WTC11 (cell line): ENCODE data around the gene WDR59. TPM values are rescaled to one million over a fixed set of nuclear protein-coding genes. Genes with fewer than 3 reads are reported as not detected.
"Not testable (repeated sequence)": the region's sequence is repeated elsewhere in the genome, so short reads cannot be mapped to it uniquely, and the experiment has no call there.

ENCODE experiments used
- ATAC-seq: fragments of 200-7000 bp; cut with Tn5 transposase; 2 replicates; pipeline ENCODE4 v1.10.0; 2021; ENCODE audit warnings: mild to moderate bottlenecking, moderate library complexity
- CTCF ChIA-PET: fragments of 300-600 bp; sonication (Branson Sonifier 250); formaldehyde crosslinking; loops from one replicate; lab custom pipeline; 2021; ENCODE audit warnings: antibody characterized with exemption; lab: Charles Lee
- POLR2A ChIA-PET: fragments of 350-600 bp; sonication (Branson Sonifier 250); formaldehyde crosslinking; loops from one replicate; lab custom pipeline; 2021; ENCODE audit warnings: antibody characterized with exemption; lab: Charles Lee
- DNase-seq: peaks from one replicate; pipeline ENCODE4 v3.0.0; 2021; ENCODE audit warnings: low spot score
- H3K27ac Mint-ChIP-seq: 2 replicates; pipeline ENCODE4 v1.8.0; 2021; ENCODE audit warnings: mixed read lengths
- H3K27me3 Mint-ChIP-seq: 2 replicates; pipeline ENCODE4 v1.8.0; 2021; ENCODE audit warnings: low read depth, mild to moderate bottlenecking, moderate library complexity, mixed read lengths
- H3K36me3 Mint-ChIP-seq: 2 replicates; pipeline ENCODE4 v1.8.0; 2021; ENCODE audit warnings: mixed read lengths
- H3K4me1 Mint-ChIP-seq: 2 replicates; pipeline ENCODE4 v1.8.0; 2022; ENCODE audit warnings: mixed read lengths
- H3K4me3 Mint-ChIP-seq: 2 replicates; pipeline ENCODE4 v1.8.0; 2021; ENCODE audit warnings: mild to moderate bottlenecking, moderate library complexity, mixed read lengths
- H3K9me3 Mint-ChIP-seq: 2 replicates; pipeline ENCODE4 v1.8.0; 2021; ENCODE audit warnings: mixed read lengths
- ATF2 ChIP-seq: sonication (generic); formaldehyde crosslinking; IDR thresholded peaks from 2 replicates; pipeline ENCODE4 v1.8.1; 2022; ENCODE audit warnings: low read depth, missing genetic modification reagents, borderline replicate concordance
- CREB1 ChIP-seq: sonication (generic); formaldehyde crosslinking; IDR thresholded peaks from 2 replicates; pipeline ENCODE4 v1.8.0; 2023; ENCODE audit warnings: mild to moderate bottlenecking, missing genetic modification reagents
- ELF4 ChIP-seq: sonication (generic); formaldehyde crosslinking; IDR thresholded peaks from 2 replicates; pipeline ENCODE4 v1.8.1; 2022; ENCODE audit warnings: low read depth, mild to moderate bottlenecking, moderate library complexity, missing genetic modification reagents
- ESRRA ChIP-seq: sonication (generic); formaldehyde crosslinking; IDR thresholded peaks from 2 replicates; pipeline ENCODE4 v1.8.1; 2022; ENCODE audit warnings: mild to moderate bottlenecking, missing genetic modification reagents, borderline replicate concordance
- FOXP1 ChIP-seq: sonication (generic); formaldehyde crosslinking; IDR thresholded peaks from 2 replicates; pipeline ENCODE4 v1.8.0; 2022; ENCODE audit warnings: missing genetic modification reagents, mild to moderate bottlenecking, moderate library complexity, borderline replicate concordance
- GRHL2 ChIP-seq: fragments of 250-450 bp; sonication (Bioruptor Pico); IDR thresholded peaks from 2 replicates; pipeline ENCODE4 v1.8.0; 2022; ENCODE audit warnings: mild to moderate bottlenecking, moderate library complexity; ENCODE audit not compliant: insufficient replicate concordance, severe bottlenecking
- HMGA2 ChIP-seq: fragments of 250-450 bp; sonication (Bioruptor Pico); IDR thresholded peaks from 2 replicates; pipeline ENCODE4 v1.4.0; 2021; ENCODE audit warnings: mild to moderate bottlenecking, moderate library complexity
- KAT7 ChIP-seq: sonication (generic); formaldehyde crosslinking; IDR thresholded peaks from 2 replicates; pipeline ENCODE4 v1.8.1; 2023; ENCODE audit warnings: missing genetic modification reagents, mild to moderate bottlenecking, borderline replicate concordance
- NR2C2 ChIP-seq: sonication (generic); formaldehyde crosslinking; IDR thresholded peaks from 2 replicates; pipeline ENCODE4 v1.8.0; 2022; ENCODE audit warnings: mild to moderate bottlenecking, missing genetic modification reagents
- OVOL2 ChIP-seq: fragments of 250-450 bp; sonication (Bioruptor Pico); IDR thresholded peaks from 2 replicates; pipeline ENCODE4 v1.9.0; 2021; ENCODE audit warnings: mild to moderate bottlenecking, borderline replicate concordance
- PRRX2 ChIP-seq: fragments of 250-450 bp; sonication (Bioruptor Pico); IDR thresholded peaks from 2 replicates; pipeline ENCODE4 v1.8.0; 2021; ENCODE audit warnings: mild to moderate bottlenecking
- SP1 ChIP-seq: sonication (generic); formaldehyde crosslinking; conservative IDR thresholded peaks from 2 replicates; pipeline ENCODE4 v1.8.1; 2022; ENCODE audit warnings: missing genetic modification reagents
- TCF7 ChIP-seq: sonication (generic); formaldehyde crosslinking; IDR thresholded peaks from 2 replicates; pipeline ENCODE4 v1.8.0; 2022; ENCODE audit warnings: mild to moderate bottlenecking, low read depth, missing genetic modification reagents, moderate library complexity
- ZNF232 ChIP-seq: sonication (generic); formaldehyde crosslinking; IDR thresholded peaks from 2 replicates; pipeline ENCODE4 v1.8.0; 2022; ENCODE audit warnings: mild to moderate bottlenecking, missing genetic modification reagents
- ZNF671 ChIP-seq: fragments of 250-450 bp; sonication (Bioruptor Pico); IDR thresholded peaks from 2 replicates; pipeline ENCODE4 v1.8.0; 2021; ENCODE audit warnings: mild to moderate bottlenecking
- total RNA-seq: library from RNA; stranded (reverse); gene quantifications from 3 replicates; pipeline ENCODE4 v1.2.3, GENCODE V29; 2021
- TF ChIP-seq, protein P1 (sequence below): fragments of 250-450 bp; sonication (Bioruptor Pico); IDR thresholded peaks from 2 replicates; pipeline ENCODE4 v2.1.2; 2022; ENCODE audit warnings: mild to moderate bottlenecking, moderate library complexity
- TF ChIP-seq, protein P2 (sequence below): sonication (generic); formaldehyde crosslinking; IDR thresholded peaks from 2 replicates; pipeline ENCODE4 v1.8.0; 2022; ENCODE audit warnings: mild to moderate bottlenecking, missing genetic modification reagents

WDR59 gene
- total RNA-seq, 1 experiment from 2014 or later, result 100 TPM

- H3K27me3 Mint-ChIP-seq, result no peaks in the 10 kb centered on the region
- POLR2A ChIA-PET, result no interaction called here
Observed at GRCh38 chr16:74844041-74844980, 140.6 kb downstream of the WDR59 start.

DNA sequence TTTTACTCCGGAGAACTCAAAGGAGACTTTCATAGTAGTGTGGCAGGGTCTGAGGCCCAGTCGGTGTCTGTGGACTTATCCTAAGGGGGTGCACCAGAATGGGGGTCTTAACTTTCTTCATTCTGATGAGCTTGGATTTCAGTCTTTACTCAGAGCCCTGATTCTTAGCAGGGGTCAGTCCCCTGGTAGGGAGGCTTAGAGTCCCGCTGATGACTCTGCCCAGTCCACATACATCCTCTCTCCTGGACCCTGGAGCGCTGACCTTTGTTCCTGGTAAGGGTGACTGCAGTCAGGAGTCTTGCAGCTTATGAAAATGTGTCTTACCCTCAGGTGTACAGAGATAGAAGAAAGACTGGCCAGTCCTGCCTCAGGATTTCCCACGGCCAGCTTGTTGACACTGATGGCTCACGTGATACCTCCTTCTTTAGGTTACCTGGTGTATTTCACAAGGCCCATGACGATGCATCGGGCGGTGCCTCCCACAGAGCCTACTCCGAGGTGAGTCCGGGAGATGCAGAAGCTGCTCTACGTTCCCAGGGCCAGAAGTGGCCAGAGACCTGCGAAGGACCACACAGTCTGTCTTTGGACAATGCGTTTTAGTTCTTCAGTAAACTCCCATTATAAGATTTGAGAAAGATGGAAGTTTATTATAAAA is 141.4 kb downstream of the WDR59 start:
- POLR2A ChIA-PET, DNase-seq, H3K4me3 Mint-ChIP-seq, H3K9me3 Mint-ChIP-seq, ATAC-seq, H3K27me3 Mint-ChIP-seq, H3K36me3 Mint-ChIP-seq, H3K4me1 Mint-ChIP-seq, CTCF ChIA-PET: not testable (repeated sequence)
- H3K27ac Mint-ChIP-seq, result peak overlapping the region; percentile 86

More at GRCh38 chr16:74844041-74844980, 140.6 kb downstream of the WDR59 start:
- no peaks in the 10 kb centered on the region for H3K36me3 Mint-ChIP-seq
- no peak for ATAC-seq
- H3K9me3 Mint-ChIP-seq, result no peaks in the 10 kb centered on the region
- CTCF ChIA-PET, result no interaction called here
- H3K4me3 Mint-ChIP-seq, result no peak overlapping the region
- no peak overlapping the region for H3K27ac Mint-ChIP-seq
- H3K4me1 Mint-ChIP-seq, result peaks cover 6% of the 10 kb centered on the region
- TF ChIP-seq ZNF671 (CRISPR knock-in tag), result no peak
- TF ChIP-seq TCF7 (CRISPR knock-in tag), result no peak
- no peak for TF ChIP-seq ZNF232 (CRISPR knock-in tag)
- TF ChIP-seq ATF2, result no peak
- peak; percentile 97 for TF ChIP-seq HMGA2 (CRISPR knock-in tag)
- no peak for DNase-seq

- Mint-ChIP-seq H3K4me1 (peaks cover 6% of the 10 kb centered on the region), H3K27ac (0 out of 2 replicates have a peak overlapping the region, but pooled peaks have one; percentile 76), H3K9me3 (no peaks in the 10 kb centered on the region), H3K36me3 (no peaks in the 10 kb centered on the region), H3K4me3 (no peak overlapping the region), H3K27me3 (no peaks in the 10 kb centered on the region)
- TF ChIP-seq TCF7 (CRISPR knock-in tag) (no peak), OVOL2 (CRISPR knock-in tag) (no peak), FOXP1 (CRISPR knock-in tag) (no peak), PRRX2 (no peak), ELF4 (no peak), CREB1 (CRISPR knock-in tag) (no peak), ZNF232 (CRISPR knock-in tag) (no peak), KAT7 (CRISPR knock-in tag) (no peak), NR2C2 (CRISPR knock-in tag) (no peak), GRHL2 (CRISPR knock-in tag) (no peak), SP1 (no peak), ESRRA (CRISPR knock-in tag) (no peak)
- TF ChIP-seq, protein P1, sequence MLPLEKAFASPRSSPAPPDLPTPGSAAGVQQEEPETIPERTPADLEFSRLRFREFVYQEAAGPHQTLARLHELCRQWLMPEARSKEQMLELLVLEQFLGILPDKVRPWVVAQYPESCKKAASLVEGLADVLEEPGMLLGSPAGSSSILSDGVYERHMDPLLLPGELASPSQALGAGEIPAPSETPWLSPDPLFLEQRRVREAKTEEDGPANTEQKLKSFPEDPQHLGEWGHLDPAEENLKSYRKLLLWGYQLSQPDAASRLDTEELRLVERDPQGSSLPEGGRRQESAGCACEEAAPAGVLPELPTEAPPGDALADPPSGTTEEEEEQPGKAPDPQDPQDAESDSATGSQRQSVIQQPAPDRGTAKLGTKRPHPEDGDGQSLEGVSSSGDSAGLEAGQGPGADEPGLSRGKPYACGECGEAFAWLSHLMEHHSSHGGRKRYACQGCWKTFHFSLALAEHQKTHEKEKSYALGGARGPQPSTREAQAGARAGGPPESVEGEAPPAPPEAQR (CRISPR knock-in tag), result no peak
- TF ChIP-seq, protein P2, sequence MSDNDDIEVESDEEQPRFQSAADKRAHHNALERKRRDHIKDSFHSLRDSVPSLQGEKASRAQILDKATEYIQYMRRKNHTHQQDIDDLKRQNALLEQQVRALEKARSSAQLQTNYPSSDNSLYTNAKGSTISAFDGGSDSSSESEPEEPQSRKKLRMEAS (CRISPR knock-in tag), result no peak
- ATAC-seq, result no peak
- no peak for DNase-seq
- ChIA-PET POLR2A (interaction anchor here (0.6 to 0.7 kb wide), 2 partner anchors 193 to 575 kb away, joined by 3 to 5 read pairs; no protein-coding TSS in a partner anchor), CTCF (interaction anchor here (1.0 to 1.5 kb wide), 3 partner anchors 20 to 29 kb away, joined by 4 to 7 read pairs (median 5); no protein-coding TSS in a partner anchor)
Observed at GRCh38 chr16:74842413-74842812, 142.5 kb downstream of the WDR59 start.
